ENCODE results near the gene NAA60.
"Not testable (repeated sequence)": the region's sequence is repeated elsewhere in the genome, so short reads cannot be mapped to it uniquely, and the experiment has no call there.

NAA60 gene

GRCh38 chr16:3465301-3465700, 21.8 kb downstream of the NAA60 start:
- no peak for DNase-seq

- no peak for DNase-seq
Measured at GRCh38 chr16:3465911-3466584, 22.6 kb downstream of the NAA60 start.

- no peak for DNase-seq
Measured at GRCh38 chr16:3467182-3467581, 23.7 kb downstream of the NAA60 start.

GRCh38 chr16:3467921-3468320, 24.4 kb downstream of the NAA60 start:
- DNase-seq: no peak

- DNase-seq: no peak
Measured at GRCh38 chr16:3468501-3468900, 25.0 kb downstream of the NAA60 start.

- DNase-seq: no peak
Measured at GRCh38 chr16:3469736-3470135, 26.3 kb downstream of the NAA60 start.

- DNase-seq: no peak
Measured at GRCh38 chr16:3470723-3471122, 27.2 kb downstream of the NAA60 start.

- no peak for DNase-seq
Measured at GRCh38 chr16:3471518-3472176, 28.2 kb downstream of the NAA60 start.

- DNase-seq: no peak
Measured at GRCh38 chr16:3472878-3473595, 29.6 kb downstream of the NAA60 start.

- DNase-seq: not testable (repeated sequence)
Measured at GRCh38 chr16:3473596-3473943, 30.1 kb downstream of the NAA60 start.

- no peak for DNase-seq
Measured at GRCh38 chr16:3474136-3474779, 30.8 kb downstream of the NAA60 start.

- DNase-seq: not testable (repeated sequence)
Measured at GRCh38 chr16:3474870-3475269, 31.4 kb downstream of the NAA60 start.

- no peak for DNase-seq
Measured at GRCh38 chr16:3475604-3476375, 32.3 kb downstream of the NAA60 start.

GRCh38 chr16:3476409-3476808, 32.9 kb downstream of the NAA60 start:
- DNase-seq: no peak

- no peak for DNase-seq
Measured at GRCh38 chr16:3478242-3478925, 34.9 kb downstream of the NAA60 start.

- DNase-seq: no peak
Measured at GRCh38 chr16:3479654-3480216, 36.3 kb downstream of the NAA60 start.

GRCh38 chr16:3480901-3481695, 37.6 kb downstream of the NAA60 start:
- DNase-seq: no peak

- no peak for DNase-seq
Measured at GRCh38 chr16:3481696-3482658, 38.5 kb downstream of the NAA60 start.

GRCh38 chr16:3482659-3483241, 39.3 kb downstream of the NAA60 start:
- DNase-seq: no peak
